RWPE2 (cell line): Measurements from ENCODE around the gene IL1R2.
A peak's percentile ranks its signal among the peaks of the same experiment; 100 is the strongest.

Source experiments
- ATAC-seq: fragments of 200-7000 bp; cut with Tn5 transposase; 3 replicates; pipeline ENCODE4 v1.9.1; 2021; ENCODE audit warnings: low read depth
- DNase-seq: peaks from one replicate; pipeline ENCODE4 v3.0.0-alpha.2; 2020; ENCODE audit warnings: low spot score
- H3K27ac ChIP-seq: fragments of 450-650 bp; 2 replicates; pipeline ENCODE4 v1.5.1; 2017; ENCODE audit warnings: mild to moderate bottlenecking; ENCODE audit not compliant: poor library complexity, severe bottlenecking
- H3K27me3 ChIP-seq: fragments of 250-450 bp; sonication (Bioruptor Pico); 2 replicates; pipeline ENCODE4 v1.5.1; 2021; ENCODE audit warnings: mild to moderate bottlenecking, moderate library complexity; ENCODE audit not compliant: insufficient read depth, poor library complexity, severe bottlenecking
- H3K36me3 ChIP-seq: fragments of 250-450 bp; sonication (Bioruptor Pico); 2 replicates; pipeline ENCODE4 v1.5.1; 2020; ENCODE audit warnings: low read depth, mild to moderate bottlenecking, moderate library complexity
- H3K4me1 ChIP-seq: fragments of 250-450 bp; sonication (Bioruptor Pico); 2 replicates; pipeline ENCODE4 v1.5.1; 2021; ENCODE audit warnings: mild to moderate bottlenecking, moderate library complexity; ENCODE audit not compliant: insufficient read depth, poor library complexity, severe bottlenecking
- H3K4me3 ChIP-seq: fragments of 250-450 bp; sonication (Bioruptor Pico); 2 replicates; pipeline ENCODE4 v1.5.1; 2021; ENCODE audit warnings: mild to moderate bottlenecking, moderate library complexity; ENCODE audit not compliant: severe bottlenecking
- H3K9me3 ChIP-seq: fragments of 250-450 bp; sonication (Bioruptor Pico); 2 replicates; pipeline ENCODE4 v1.5.1; 2021; ENCODE audit warnings: mild to moderate bottlenecking, moderate library complexity; ENCODE audit not compliant: severe bottlenecking
- TF ChIP-seq, protein P1 (sequence below): fragments of 450-650 bp; IDR thresholded peaks from one replicate; pipeline ENCODE4 v1.5.1; 2017; ENCODE audit warnings: mild to moderate bottlenecking, moderate library complexity; ENCODE audit not compliant: poor library complexity, severe bottlenecking

IL1R2 gene

DNA sequence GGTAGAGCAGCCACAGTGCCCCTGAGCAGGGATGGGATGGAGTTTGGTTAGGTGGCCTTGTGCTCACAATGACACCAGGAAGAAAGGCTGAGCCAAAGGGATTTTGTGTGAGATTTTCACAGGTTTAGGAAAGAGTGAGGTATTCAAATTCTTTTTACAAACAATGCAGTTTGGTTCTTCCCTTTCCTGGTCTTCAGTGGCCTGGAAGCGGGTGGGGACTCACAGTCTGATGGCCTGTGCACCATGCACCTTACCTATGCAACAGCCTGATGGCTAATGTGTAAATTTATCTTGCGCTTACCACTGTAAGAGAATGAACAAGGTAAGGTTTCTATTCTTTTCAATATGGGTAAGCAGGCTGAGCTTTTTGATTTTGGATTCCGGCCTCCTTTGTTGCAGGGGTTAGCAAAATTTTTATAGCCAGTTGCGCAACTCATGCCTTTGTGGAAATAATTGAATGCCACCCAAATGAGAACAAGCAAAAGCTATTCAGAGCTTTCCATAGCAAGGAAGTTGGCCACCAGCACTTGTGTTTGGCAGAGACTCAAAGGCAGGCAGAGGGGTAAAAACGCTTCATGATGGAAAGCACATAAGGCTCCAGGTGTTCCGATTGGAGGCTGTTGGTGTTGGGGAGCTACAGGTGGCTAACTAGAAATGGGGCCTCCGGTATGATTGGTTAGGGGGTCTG lies 23.8 kb upstream of the IL1R2 start:
- DNase-seq, result no peak
- no peaks in the 10 kb centered on the region for H3K36me3 ChIP-seq
- TF ChIP-seq, protein P1, sequence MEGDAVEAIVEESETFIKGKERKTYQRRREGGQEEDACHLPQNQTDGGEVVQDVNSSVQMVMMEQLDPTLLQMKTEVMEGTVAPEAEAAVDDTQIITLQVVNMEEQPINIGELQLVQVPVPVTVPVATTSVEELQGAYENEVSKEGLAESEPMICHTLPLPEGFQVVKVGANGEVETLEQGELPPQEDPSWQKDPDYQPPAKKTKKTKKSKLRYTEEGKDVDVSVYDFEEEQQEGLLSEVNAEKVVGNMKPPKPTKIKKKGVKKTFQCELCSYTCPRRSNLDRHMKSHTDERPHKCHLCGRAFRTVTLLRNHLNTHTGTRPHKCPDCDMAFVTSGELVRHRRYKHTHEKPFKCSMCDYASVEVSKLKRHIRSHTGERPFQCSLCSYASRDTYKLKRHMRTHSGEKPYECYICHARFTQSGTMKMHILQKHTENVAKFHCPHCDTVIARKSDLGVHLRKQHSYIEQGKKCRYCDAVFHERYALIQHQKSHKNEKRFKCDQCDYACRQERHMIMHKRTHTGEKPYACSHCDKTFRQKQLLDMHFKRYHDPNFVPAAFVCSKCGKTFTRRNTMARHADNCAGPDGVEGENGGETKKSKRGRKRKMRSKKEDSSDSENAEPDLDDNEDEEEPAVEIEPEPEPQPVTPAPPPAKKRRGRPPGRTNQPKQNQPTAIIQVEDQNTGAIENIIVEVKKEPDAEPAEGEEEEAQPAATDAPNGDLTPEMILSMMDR, result no peak

DNA sequence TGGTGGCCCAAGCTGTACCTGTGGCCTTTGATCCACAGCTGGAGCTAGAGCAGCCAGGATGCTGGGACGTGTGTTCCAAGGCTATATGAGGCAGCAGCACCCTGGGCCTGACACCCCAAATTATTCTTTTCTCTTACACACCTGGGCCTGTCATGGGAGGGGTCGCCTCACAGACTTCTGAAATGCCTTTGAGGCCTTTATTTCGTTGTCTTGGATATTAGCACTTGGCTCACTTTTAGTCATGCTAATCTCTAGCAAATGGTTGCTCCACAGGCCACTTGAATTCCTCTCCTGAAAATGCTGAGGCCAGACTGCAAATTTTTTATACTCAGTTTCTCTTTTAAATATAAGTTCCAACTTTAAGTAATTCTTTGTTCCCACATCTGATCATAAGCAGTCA lies 22.0 kb upstream of the IL1R2 start:
- no peak for DNase-seq
- no peaks in the 10 kb centered on the region for H3K27me3 ChIP-seq
- H3K27ac ChIP-seq, result no peak overlapping the region
- no peaks in the 10 kb centered on the region for H3K36me3 ChIP-seq
- H3K4me3 ChIP-seq, result no peak overlapping the region
- TF ChIP-seq, protein P1, result no peak
- peaks cover 13% of the 10 kb centered on the region for H3K4me1 ChIP-seq
- no peak for ATAC-seq
- H3K9me3 ChIP-seq, result no peaks in the 10 kb centered on the region

More for the DNA sequence above, 23.8 kb upstream of the IL1R2 start:
- Histone ChIP-seq H3K4me3 (no peak overlapping the region), H3K27ac (no peak overlapping the region), H3K4me1 (peaks cover 6% of the 10 kb centered on the region), H3K27me3 (no peaks in the 10 kb centered on the region), H3K9me3 (no peaks in the 10 kb centered on the region)
- ATAC-seq, result no peak

GRCh38 chr2:101970901-101971300 lies 20.9 kb upstream of the IL1R2 start:
- Histone ChIP-seq H3K4me3 (no peak overlapping the region), H3K36me3 (no peaks in the 10 kb centered on the region), H3K27ac (no peak overlapping the region), H3K9me3 (no peaks in the 10 kb centered on the region), H3K27me3 (no peaks in the 10 kb centered on the region), H3K4me1 (peaks cover 13% of the 10 kb centered on the region)
- TF ChIP-seq, protein P1, result no peak
- ATAC-seq, result no peak
- DNase-seq, result no peak

DNA sequence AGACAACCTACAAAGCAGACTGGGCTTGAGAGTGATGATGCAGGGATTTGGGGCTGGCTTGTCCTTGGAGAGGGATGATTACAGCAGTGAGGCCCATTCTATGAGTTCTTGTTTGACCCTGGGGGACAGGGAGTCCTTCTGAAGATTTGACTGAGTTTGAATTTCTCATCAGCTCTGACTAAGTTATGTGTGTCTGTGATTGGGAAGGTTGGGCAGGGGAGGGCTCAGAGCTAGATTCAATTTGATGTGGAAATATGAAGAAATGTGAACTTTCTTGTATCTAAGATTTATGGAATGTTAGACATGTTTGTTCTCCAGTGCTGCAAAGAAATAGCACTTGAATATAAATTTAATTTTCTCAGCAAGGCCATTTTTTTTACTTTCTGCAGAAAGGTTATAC lies 19.9 kb upstream of the IL1R2 start:
- H3K4me1 ChIP-seq, result peaks cover 13% of the 10 kb centered on the region
- H3K4me3 ChIP-seq, result no peak overlapping the region
- DNase-seq (no peak), ATAC-seq (no peak)
- no peaks in the 10 kb centered on the region for H3K9me3 ChIP-seq
- no peaks in the 10 kb centered on the region for H3K36me3 ChIP-seq
- TF ChIP-seq, protein P1, result no peak
- H3K27ac ChIP-seq, result peak overlapping the region; percentile 73
- no peaks in the 10 kb centered on the region for H3K27me3 ChIP-seq

- TF ChIP-seq, protein P1, result no peak
- DNase-seq (no peak), ATAC-seq (peak; percentile 79)
- peaks cover 13% of the 10 kb centered on the region for H3K4me1 ChIP-seq
- no peaks in the 10 kb centered on the region for H3K36me3 ChIP-seq
- H3K27me3 ChIP-seq, result no peaks in the 10 kb centered on the region
- no peaks in the 10 kb centered on the region for H3K9me3 ChIP-seq
- peak overlapping the region; percentile 73 for H3K27ac ChIP-seq
- no peak overlapping the region for H3K4me3 ChIP-seq
These were observed 18.9 kb upstream of the IL1R2 start for GRCh38 chr2:101972621-101973434.
